ENCODE measurements around the gene PRKAG2.

- TF ChIP-seq POLR2A (IDR thresholded peaks at IDR 0.05; ENCODE audit: low read length) (no peak), GATA1 (IDR thresholded peaks at IDR 0.05; ENCODE audit: low read depth, low read length) (no peak)
Measured at GRCh38 chr7:151511270-151511669, 365.6 kb downstream of the PRKAG2 start.
